BJ (cell line): ENCODE measurements around the gene PTGES3. TPM values are rescaled to one million over a fixed set of nuclear protein-coding genes. Genes with fewer than 3 reads are reported as not detected.

Experiments used
- CTCF ChIA-PET: fragments of 350-600 bp; formaldehyde crosslinking; extraction: SDS; loops from one replicate; lab custom pipeline; 2021; ENCODE audit warnings: antibody characterized with exemption, inconsistent platforms; lab: Yijun Ruan, JAX
- POLR2A ChIA-PET: fragments of 300-600 bp; sonication (Branson Sonifier 250); formaldehyde crosslinking; extraction: SDS; loops from one replicate; lab custom pipeline; 2021; ENCODE audit warnings: antibody characterized with exemption; lab: Charles Lee
- DNase-seq: peaks from one replicate; pipeline ENCODE4 v3.0.0-alpha.2; 2011; ENCODE audit warnings: low read depth
- H3K27me3 ChIP-seq: 2 replicates; pipeline ENCODE4 v1.6.0; 2011; ENCODE audit warnings: low read length; ENCODE audit not compliant: control insufficient read depth, insufficient read depth
- H3K36me3 ChIP-seq: 2 replicates; pipeline ENCODE4 v1.5.1; 2011; ENCODE audit warnings: low read length; ENCODE audit not compliant: control insufficient read depth, insufficient read depth
- H3K4me3 ChIP-seq: 2 replicates; pipeline ENCODE4 v1.5.1; 2011; ENCODE audit warnings: low read depth, mild to moderate bottlenecking, control low read depth, low read length
- polyA plus RNA-seq: library from polyadenylated mRNA; depleted of rRNA; stranded (reverse); fragments of >200 nt; gene quantifications from 2 replicates; pipeline ENCODE4 v1.2.3, GENCODE V29; 2011
- TF ChIP-seq, protein P1 (sequence below): IDR thresholded peaks from 2 replicates; pipeline ENCODE4 v1.5.1; 2011; ENCODE audit warnings: low read depth, mild to moderate bottlenecking, control low read depth, inconsistent platforms, low read length, moderate library complexity; ENCODE audit not compliant: insufficient read depth

PTGES3 gene
- polyA plus RNA-seq, 1 experiment, result 24.7 TPM

- TF ChIP-seq, protein P1, sequence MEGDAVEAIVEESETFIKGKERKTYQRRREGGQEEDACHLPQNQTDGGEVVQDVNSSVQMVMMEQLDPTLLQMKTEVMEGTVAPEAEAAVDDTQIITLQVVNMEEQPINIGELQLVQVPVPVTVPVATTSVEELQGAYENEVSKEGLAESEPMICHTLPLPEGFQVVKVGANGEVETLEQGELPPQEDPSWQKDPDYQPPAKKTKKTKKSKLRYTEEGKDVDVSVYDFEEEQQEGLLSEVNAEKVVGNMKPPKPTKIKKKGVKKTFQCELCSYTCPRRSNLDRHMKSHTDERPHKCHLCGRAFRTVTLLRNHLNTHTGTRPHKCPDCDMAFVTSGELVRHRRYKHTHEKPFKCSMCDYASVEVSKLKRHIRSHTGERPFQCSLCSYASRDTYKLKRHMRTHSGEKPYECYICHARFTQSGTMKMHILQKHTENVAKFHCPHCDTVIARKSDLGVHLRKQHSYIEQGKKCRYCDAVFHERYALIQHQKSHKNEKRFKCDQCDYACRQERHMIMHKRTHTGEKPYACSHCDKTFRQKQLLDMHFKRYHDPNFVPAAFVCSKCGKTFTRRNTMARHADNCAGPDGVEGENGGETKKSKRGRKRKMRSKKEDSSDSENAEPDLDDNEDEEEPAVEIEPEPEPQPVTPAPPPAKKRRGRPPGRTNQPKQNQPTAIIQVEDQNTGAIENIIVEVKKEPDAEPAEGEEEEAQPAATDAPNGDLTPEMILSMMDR, result no peak
- no peak for DNase-seq
- POLR2A ChIA-PET, result no interaction called here
- peaks cover 19% of the 10 kb centered on the region for H3K36me3 ChIP-seq
- H3K4me3 ChIP-seq, result peak overlapping the region; percentile 64
- H3K27me3 ChIP-seq, result no peaks in the 10 kb centered on the region
- CTCF ChIA-PET, result interaction anchor here (0.6 to 3.0 kb wide), 2 partner anchors 9 to 53 kb away, joined by 3 to 17 read pairs; no protein-coding TSS in a partner anchor
Measured at GRCh38 chr12:56644654-56645053, 43.4 kb downstream of the PTGES3 start.

DNA sequence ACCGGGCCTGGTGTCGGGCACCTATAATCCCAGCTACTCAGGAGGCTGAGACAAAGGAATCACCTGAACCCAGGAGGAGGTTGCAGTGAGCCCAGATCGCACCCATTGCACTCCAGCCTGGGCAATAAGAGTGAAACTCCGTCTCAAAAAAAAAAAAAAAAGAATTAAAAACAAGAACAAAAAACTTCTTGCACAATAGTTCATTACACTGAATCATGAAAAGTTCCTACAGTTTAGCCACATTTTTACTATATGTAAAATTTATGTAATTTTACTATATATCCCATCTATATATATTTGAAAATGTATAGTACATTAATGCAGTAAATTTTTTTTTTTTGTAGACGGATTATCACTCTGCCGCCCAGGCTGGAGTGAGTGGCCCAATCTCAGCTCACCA, 46.9 kb downstream of the PTGES3 start:
- peaks cover 27% of the 10 kb centered on the region for H3K36me3 ChIP-seq
- ChIA-PET POLR2A (no interaction called here), CTCF (no interaction called here)

DNA sequence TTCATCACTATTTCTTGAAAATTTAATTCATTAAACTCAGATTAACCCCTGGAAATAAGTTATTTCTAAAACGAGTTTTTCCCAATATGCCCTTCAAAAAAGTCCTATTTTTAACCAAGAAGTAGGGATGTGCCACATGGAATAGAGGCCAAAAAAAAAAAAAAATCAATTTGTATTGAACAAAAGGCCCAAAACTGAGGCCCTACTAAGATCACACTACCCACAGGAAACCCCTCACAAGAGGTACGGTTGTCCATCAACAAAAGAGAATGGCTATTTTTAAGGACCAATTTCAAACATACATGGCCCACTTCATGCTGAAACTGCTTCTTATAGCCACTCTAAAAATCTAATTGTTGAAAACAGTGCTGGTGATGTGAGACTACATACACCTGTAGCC, 50.5 kb downstream of the PTGES3 start:
- H3K27me3 ChIP-seq, result no peaks in the 10 kb centered on the region
- H3K4me3 ChIP-seq, result no peak overlapping the region
- no peak for DNase-seq
- TF ChIP-seq, protein P1, result no peak
- ChIA-PET POLR2A (no interaction called here), CTCF (interaction anchor here (0.8 to 1.0 kb wide), 3 partner anchors 42 to 304 kb away, joined by 3 to 4 read pairs (median 3); partner anchors contain the start of gene PAN2)
- H3K36me3 ChIP-seq, result peaks cover 19% of the 10 kb centered on the region

More for the DNA sequence above, 46.9 kb downstream of the PTGES3 start:
- DNase-seq, result no peak
- Histone ChIP-seq H3K27me3 (no peaks in the 10 kb centered on the region), H3K4me3 (no peak overlapping the region)
- TF ChIP-seq, protein P1, result no peak

GRCh38 chr12:56636675-56637540, 51.2 kb downstream of the PTGES3 start:
- CTCF ChIA-PET, result interaction anchor here (0.6 to 5.2 kb wide), 35 partner anchors 9 to 655 kb away, joined by 3 to 41 read pairs (median 5); partner anchors contain the start of genes ATP5F1B and PTGES3
- H3K4me3 ChIP-seq, result peak overlapping the region; percentile 67
- H3K36me3 ChIP-seq, result peaks cover 14% of the 10 kb centered on the region
- no peaks in the 10 kb centered on the region for H3K27me3 ChIP-seq
- peak; percentile 99 for DNase-seq
- TF ChIP-seq, protein P1, result peak; percentile 82
- POLR2A ChIA-PET, result interaction anchor here (0.7 to 1.1 kb wide), 3 partner anchors 8 to 126 kb away, joined by 3 to 8 read pairs (median 5); partner anchors contain the start of gene RBMS2
